ENCODE data around the gene PACRGL. TPM values are rescaled to one million over a fixed set of nuclear protein-coding genes. Genes with fewer than 3 reads are reported as not detected.
A peak's percentile ranks its signal among the peaks of the same experiment; 100 is the strongest.

Gene PACRGL
- total RNA-seq, 6 donors from 2014 or later: 13.5 to 45.8 (median 21.1) TPM

DNA sequence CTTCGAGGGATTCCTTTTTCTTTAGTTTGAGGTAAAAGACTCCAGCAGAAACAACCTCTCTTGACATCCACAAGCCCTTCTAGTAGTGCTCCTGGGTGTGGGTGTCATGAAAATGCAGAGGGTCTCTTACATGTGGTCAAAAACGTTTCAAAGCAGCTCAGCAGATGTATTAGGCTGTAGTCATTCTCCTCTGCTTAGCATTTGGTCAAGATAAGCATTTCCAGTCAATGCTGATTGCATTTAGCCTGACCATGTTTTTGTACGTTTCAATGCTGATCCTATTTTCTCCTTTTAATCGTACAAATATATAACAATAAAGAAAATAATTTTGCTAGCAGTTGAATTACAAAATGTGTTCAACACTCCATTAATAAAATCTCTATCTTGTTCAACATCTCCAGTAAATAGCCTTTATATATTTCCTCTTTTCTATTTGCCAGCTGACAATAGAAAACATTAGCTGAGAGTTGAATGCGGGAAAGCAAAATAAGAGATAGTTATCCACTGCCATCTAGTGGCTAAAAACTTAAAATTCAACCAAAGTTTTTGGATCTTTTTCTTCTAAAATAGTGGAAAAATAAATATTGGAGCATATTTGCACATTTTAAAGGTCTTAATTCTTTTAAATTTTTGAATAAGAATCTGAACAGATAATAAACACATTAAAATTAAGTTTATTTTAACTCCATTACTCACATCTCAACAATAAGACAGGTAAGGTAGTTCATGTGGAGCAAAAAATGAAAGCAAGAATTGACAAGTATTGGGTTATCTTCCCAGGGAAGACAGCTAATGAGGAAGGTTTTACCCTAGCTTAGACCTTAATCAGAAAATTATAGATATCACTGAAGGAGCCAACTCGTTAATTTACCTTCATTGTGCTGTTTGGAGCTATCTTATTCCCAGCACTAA, 15.2 kb upstream of the PACRGL start:
- H3K4me1 ChIP-seq: no peaks in the 10 kb centered on the region
- no peaks in the 10 kb centered on the region for H3K27me3 ChIP-seq
- no peak for TF ChIP-seq POLR2A (IDR thresholded peaks at IDR 0.05)
- no peak for TF ChIP-seq EP300 (IDR thresholded peaks at IDR 0.05)
- TF ChIP-seq POLR2AphosphoS5 (IDR thresholded peaks at IDR 0.05): no peak
- TF ChIP-seq, protein P1, sequence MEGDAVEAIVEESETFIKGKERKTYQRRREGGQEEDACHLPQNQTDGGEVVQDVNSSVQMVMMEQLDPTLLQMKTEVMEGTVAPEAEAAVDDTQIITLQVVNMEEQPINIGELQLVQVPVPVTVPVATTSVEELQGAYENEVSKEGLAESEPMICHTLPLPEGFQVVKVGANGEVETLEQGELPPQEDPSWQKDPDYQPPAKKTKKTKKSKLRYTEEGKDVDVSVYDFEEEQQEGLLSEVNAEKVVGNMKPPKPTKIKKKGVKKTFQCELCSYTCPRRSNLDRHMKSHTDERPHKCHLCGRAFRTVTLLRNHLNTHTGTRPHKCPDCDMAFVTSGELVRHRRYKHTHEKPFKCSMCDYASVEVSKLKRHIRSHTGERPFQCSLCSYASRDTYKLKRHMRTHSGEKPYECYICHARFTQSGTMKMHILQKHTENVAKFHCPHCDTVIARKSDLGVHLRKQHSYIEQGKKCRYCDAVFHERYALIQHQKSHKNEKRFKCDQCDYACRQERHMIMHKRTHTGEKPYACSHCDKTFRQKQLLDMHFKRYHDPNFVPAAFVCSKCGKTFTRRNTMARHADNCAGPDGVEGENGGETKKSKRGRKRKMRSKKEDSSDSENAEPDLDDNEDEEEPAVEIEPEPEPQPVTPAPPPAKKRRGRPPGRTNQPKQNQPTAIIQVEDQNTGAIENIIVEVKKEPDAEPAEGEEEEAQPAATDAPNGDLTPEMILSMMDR (IDR thresholded peaks at IDR 0.05): peak in 5 of 6 experiments; percentile 38 to 59 (median 47)
- H3K36me3 ChIP-seq: no peaks in the 10 kb centered on the region
- ATAC-seq (ENCODE audit: low FRiP score in 2 of 2) (peak in 1 of 2 donors; percentile 59), DNase-seq (no peak)
- WGBS, 2 donors: 25 to 35% methylated on average over 6 of the region's 6 CpGs
- H3K27ac ChIP-seq: peak overlapping the region in 1 of 4 donors; percentile 59
- H3K9me3 ChIP-seq: no peaks in the 10 kb centered on the region
- H3K4me3 ChIP-seq: no peak overlapping the region

DNA sequence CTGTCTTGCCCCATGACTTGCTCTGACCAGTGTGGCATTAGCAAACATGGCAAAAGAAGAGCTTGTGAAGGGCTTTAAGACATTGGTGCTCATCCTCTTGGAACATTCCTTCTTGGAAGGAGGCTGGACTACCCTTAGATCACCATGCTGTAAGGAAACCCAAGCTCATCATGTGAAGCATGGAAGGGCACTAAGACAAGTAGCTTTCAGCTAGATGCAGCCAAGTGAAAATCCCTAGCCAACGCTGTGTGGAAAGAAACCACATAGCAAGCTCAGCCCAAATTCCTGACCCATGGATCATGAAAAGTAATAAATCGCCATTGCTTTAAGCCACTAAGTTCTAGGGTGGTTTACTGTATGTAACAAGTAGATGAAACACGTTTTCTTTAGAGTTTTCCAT, 12.4 kb upstream of the PACRGL start:
- no peaks in the 10 kb centered on the region for H3K9me3 ChIP-seq
- TF ChIP-seq, protein P1 (IDR thresholded peaks at IDR 0.05): no peak
- TF ChIP-seq POLR2AphosphoS5 (IDR thresholded peaks at IDR 0.05) (no peak), POLR2A (IDR thresholded peaks at IDR 0.05) (no peak), EP300 (IDR thresholded peaks at IDR 0.05) (no peak)
- H3K27ac ChIP-seq: no peak overlapping the region
- 59 to 65% methylated on average over 3 of the region's 3 CpGs for WGBS, 2 donors
- H3K4me1 ChIP-seq: no peaks in the 10 kb centered on the region
- DNase-seq (no peak), ATAC-seq (ENCODE audit: low FRiP score in 2 of 2) (peak in 1 of 2 donors; percentile 19)
- no peaks in the 10 kb centered on the region for H3K27me3 ChIP-seq
- no peak overlapping the region for H3K4me3 ChIP-seq
- H3K36me3 ChIP-seq: no peaks in the 10 kb centered on the region

DNA sequence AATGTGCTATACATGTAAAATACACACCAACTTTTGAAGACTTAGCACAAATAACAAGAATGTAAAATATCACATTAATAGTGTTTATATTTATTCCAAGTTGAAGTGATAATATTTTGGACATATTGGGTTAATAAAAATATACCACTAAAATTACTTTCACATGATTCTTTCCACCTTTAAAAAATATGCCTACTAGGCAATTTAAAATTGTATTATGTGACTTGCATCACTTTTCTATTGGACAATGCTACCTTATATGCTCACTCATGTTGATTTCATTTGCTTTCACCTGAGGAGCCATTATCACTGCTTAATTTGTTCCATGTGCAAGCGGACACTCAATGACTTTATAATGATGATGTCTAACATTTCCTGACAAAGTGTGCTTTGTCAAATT, 3.4 kb upstream of the PACRGL start:
- no peaks in the 10 kb centered on the region for H3K9me3 ChIP-seq
- H3K27ac ChIP-seq: no peak overlapping the region
- ATAC-seq (ENCODE audit: low FRiP score in 2 of 2): no peak
- WGBS, 2 donors: 88 to 93% methylated on average over 1 of the region's 1 CpG
- H3K4me1 ChIP-seq: peaks cover 12 to 24% (median 19%) of the 10 kb centered on the region in 4 donors
- no peak for DNase-seq
- no peak for TF ChIP-seq EP300 (IDR thresholded peaks at IDR 0.05)
- no peak for TF ChIP-seq POLR2AphosphoS5 (IDR thresholded peaks at IDR 0.05)
- TF ChIP-seq, protein P1 (IDR thresholded peaks at IDR 0.05): no peak
- TF ChIP-seq POLR2A (IDR thresholded peaks at IDR 0.05): no peak
- H3K27me3 ChIP-seq: no peaks in the 10 kb centered on the region
- H3K36me3 ChIP-seq: no peaks in the 10 kb centered on the region
- H3K4me3 ChIP-seq: no peak overlapping the region

DNA sequence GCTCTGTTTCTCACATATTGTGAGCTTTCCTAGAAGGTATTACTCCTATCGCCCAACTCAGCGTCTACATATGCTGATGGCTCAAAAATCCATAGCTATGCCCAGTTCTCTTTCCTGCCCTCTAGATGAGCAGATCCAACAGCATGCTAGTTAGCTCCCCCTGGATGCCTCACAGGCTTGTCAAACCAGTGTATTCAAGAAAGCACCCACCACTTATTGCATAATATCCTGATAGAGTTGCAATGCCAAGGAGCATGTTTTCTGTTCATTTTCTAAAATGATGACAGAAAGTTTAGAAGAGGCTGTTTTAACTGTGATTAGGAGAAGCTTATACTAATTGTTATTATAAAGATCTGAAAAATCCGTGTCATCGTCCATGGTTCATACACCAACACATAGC, 1.9 kb upstream of the PACRGL start:
- WGBS, 2 donors: 88 to 91% methylated on average over 4 of the region's 4 CpGs
- H3K27me3 ChIP-seq: no peaks in the 10 kb centered on the region
- no peak for DNase-seq

More for the DNA sequence above, 1.9 kb upstream of the PACRGL start:
- no peak for ATAC-seq (ENCODE audit: low FRiP score in 2 of 2)
- no peak overlapping the region for H3K4me3 ChIP-seq
- TF ChIP-seq POLR2AphosphoS5 (IDR thresholded peaks at IDR 0.05) (no peak), POLR2A (IDR thresholded peaks at IDR 0.05) (no peak), EP300 (IDR thresholded peaks at IDR 0.05) (no peak)
- TF ChIP-seq, protein P1 (IDR thresholded peaks at IDR 0.05): no peak
- no peak overlapping the region for H3K27ac ChIP-seq
- H3K4me1 ChIP-seq: peaks cover 12 to 26% (median 19%) of the 10 kb centered on the region in 4 donors
- H3K36me3 ChIP-seq: no peaks in the 10 kb centered on the region
- no peaks in the 10 kb centered on the region for H3K9me3 ChIP-seq
